ENCODE data around the gene GPR37L1.

DNA sequence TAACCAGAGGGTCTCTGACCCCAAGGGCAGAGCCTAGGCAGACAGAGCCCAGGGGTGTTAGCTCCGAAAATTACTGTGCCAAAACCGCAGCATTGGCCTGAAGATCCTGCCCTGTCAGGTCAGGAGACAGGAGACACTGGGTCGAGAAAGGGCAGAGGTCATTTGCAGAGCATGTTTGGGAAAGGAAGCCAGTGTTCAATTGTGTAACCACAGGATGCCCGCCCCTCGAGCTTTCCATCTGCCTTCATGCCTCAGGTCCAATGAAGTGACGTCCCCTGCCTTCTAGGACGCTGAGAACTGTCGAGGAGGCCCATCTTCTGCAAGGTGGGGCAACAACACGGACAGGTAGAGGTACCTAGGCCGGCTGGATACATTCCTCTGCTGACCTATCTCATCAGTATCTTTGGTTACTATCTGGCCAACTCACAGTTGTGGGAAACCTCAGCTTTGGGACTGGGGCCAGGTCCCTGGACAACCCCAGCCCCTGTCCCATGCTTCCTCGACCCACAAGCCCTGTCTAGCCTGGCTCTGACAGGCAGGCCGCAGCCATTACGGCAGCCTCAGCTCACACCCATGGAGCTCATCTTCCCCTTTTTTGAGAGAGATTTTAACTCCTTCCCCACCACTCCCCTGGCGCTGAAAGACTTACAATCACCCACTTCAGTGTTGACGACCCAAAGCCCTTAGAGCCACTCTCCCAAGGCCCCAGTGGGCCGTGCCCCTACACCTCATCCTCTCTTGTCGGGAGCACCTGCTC, 20.5 kb downstream of the GPR37L1 start:
- TF ChIP-seq POLR2A (IDR thresholded peaks at IDR 0.05): no peak
- TF ChIP-seq, protein P1, sequence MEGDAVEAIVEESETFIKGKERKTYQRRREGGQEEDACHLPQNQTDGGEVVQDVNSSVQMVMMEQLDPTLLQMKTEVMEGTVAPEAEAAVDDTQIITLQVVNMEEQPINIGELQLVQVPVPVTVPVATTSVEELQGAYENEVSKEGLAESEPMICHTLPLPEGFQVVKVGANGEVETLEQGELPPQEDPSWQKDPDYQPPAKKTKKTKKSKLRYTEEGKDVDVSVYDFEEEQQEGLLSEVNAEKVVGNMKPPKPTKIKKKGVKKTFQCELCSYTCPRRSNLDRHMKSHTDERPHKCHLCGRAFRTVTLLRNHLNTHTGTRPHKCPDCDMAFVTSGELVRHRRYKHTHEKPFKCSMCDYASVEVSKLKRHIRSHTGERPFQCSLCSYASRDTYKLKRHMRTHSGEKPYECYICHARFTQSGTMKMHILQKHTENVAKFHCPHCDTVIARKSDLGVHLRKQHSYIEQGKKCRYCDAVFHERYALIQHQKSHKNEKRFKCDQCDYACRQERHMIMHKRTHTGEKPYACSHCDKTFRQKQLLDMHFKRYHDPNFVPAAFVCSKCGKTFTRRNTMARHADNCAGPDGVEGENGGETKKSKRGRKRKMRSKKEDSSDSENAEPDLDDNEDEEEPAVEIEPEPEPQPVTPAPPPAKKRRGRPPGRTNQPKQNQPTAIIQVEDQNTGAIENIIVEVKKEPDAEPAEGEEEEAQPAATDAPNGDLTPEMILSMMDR (IDR thresholded peaks at IDR 0.05): no peak
